ENCODE measurements around the gene STX16.

STX16 gene

GRCh38 chr20:58695084-58695722, 44.1 kb downstream of the STX16 start:
- no peak for TF ChIP-seq CTCF (conservative IDR thresholded peaks at IDR 0.05; ENCODE audit: low read length)
- DNase-seq (ENCODE audit: low read depth): no peak
- no peak overlapping the region for H3K4me3 ChIP-seq (ENCODE audit: low read length)

GRCh38 chr20:58695895-58696375, 44.9 kb downstream of the STX16 start:
- DNase-seq (ENCODE audit: low read depth): no peak
- no peak for TF ChIP-seq CTCF (conservative IDR thresholded peaks at IDR 0.05; ENCODE audit: low read length)
- H3K4me3 ChIP-seq (ENCODE audit: low read length): no peak overlapping the region

- TF ChIP-seq CTCF (conservative IDR thresholded peaks at IDR 0.05; ENCODE audit: low read length): no peak
- no peak overlapping the region for H3K4me3 ChIP-seq (ENCODE audit: low read length)
- no peak for DNase-seq (ENCODE audit: low read depth)
These were observed 45.4 kb downstream of the STX16 start for GRCh38 chr20:58696411-58696961.

- TF ChIP-seq CTCF (conservative IDR thresholded peaks at IDR 0.05; ENCODE audit: low read length): no peak
- H3K4me3 ChIP-seq (ENCODE audit: low read length): no peak overlapping the region
- DNase-seq (ENCODE audit: low read depth): no peak
These were observed 46.3 kb downstream of the STX16 start for GRCh38 chr20:58697201-58697866.

- no peak overlapping the region for H3K4me3 ChIP-seq (ENCODE audit: low read length)
- no peak for DNase-seq (ENCODE audit: low read depth)
- TF ChIP-seq CTCF (conservative IDR thresholded peaks at IDR 0.05; ENCODE audit: low read length): no peak
These were observed 47.0 kb downstream of the STX16 start for GRCh38 chr20:58697867-58698703.

GRCh38 chr20:58698741-58699622, 47.9 kb downstream of the STX16 start:
- no peak for TF ChIP-seq CTCF (conservative IDR thresholded peaks at IDR 0.05; ENCODE audit: low read length)
- no peak for DNase-seq (ENCODE audit: low read depth)
- H3K4me3 ChIP-seq (ENCODE audit: low read length): no peak overlapping the region
